CD14-positive monocyte (primary cell): ENCODE data around the gene MECR. TPM values are rescaled to one million over a fixed set of nuclear protein-coding genes. Genes with fewer than 3 reads are reported as not detected.

ENCODE experiments used
- DNase-seq, 3 donors: peaks; one replicate each; pipeline ENCODE4 v3.0.0-alpha.2; 2011 to 2022
- H2AFZ ChIP-seq: 2 replicates; pipeline ENCODE4 v1.6.0; 2012; ENCODE audit warnings: mild to moderate bottlenecking, low read depth, low read length, inconsistent platforms; ENCODE audit not compliant: insufficient read depth, poor library complexity, severe bottlenecking
- H3K27ac ChIP-seq, 2 donors: 1 replicate in 1 of 2; 2 replicates in 1 of 2; pipeline ENCODE4 v1.5.1; 2012 to 2013; ENCODE audit warnings: low read length in 2 of 2, control low read depth in 1 of 2, inconsistent platforms in 1 of 2, low read depth in 1 of 2, mild to moderate bottlenecking in 1 of 2
- H3K27me3 ChIP-seq, 2 donors: one replicate each; pipeline versions ENCODE4 v1.6.0 to v1.6.1; 2011 to 2013; ENCODE audit warnings: low read length in 2 of 2; ENCODE audit not compliant: control insufficient read depth in 2 of 2, insufficient read depth in 2 of 2
- H3K36me3 ChIP-seq, 2 donors: replicated peaks in 1 of 2; 1 replicate in 1 of 2; 2 replicates in 1 of 2; pipeline versions ENCODE4 v1.5.1 to v1.6.1; 2012 to 2013; ENCODE audit warnings: low read length in 2 of 2, control low read depth in 1 of 2, inconsistent platforms in 1 of 2, mild to moderate bottlenecking in 1 of 2; ENCODE audit not compliant: insufficient read depth in 2 of 2, control insufficient read depth in 1 of 2
- H3K4me1 ChIP-seq, 2 donors: 1 replicate in 1 of 2; 2 replicates in 1 of 2; pipeline versions ENCODE4 v1.5.1 to v1.6.1; 2012 to 2013; ENCODE audit warnings: low read length in 2 of 2, control low read depth in 1 of 2, inconsistent platforms in 1 of 2, mild to moderate bottlenecking in 1 of 2, moderate library complexity in 1 of 2; ENCODE audit not compliant: insufficient read depth in 2 of 2, control insufficient read depth in 1 of 2
- H3K4me2 ChIP-seq: replicated peaks from 2 replicates; pipeline ENCODE3; 2012; ENCODE audit warnings: low read length, moderate library complexity, mild to moderate bottlenecking; ENCODE audit not compliant: poor library complexity, severe bottlenecking; ENCODE audit errors: extremely low read depth
- H3K4me3 ChIP-seq, 3 experiments: fragments of 200-600 bp in 1 of 3; sonication (generic) in 1 of 3; replicated peaks in 1 of 3; 1 replicate in 2 of 3; 2 replicates in 1 of 3; pipeline ENCODE4 v1.5.1; 2011 to 2013; ENCODE audit warnings: low read length in 3 of 3, mild to moderate bottlenecking in 3 of 3, control low read depth in 2 of 3, low read depth in 2 of 3, inconsistent platforms in 1 of 3, moderate library complexity in 1 of 3
- H3K79me2 ChIP-seq: 2 replicates; pipeline ENCODE4 v1.6.0; 2012; ENCODE audit warnings: mild to moderate bottlenecking, control low read depth, inconsistent platforms, low read length, moderate library complexity; ENCODE audit not compliant: insufficient read depth
- H3K9ac ChIP-seq: 2 replicates; pipeline ENCODE4 v1.6.0; 2017; ENCODE audit warnings: low read length, mild to moderate bottlenecking; ENCODE audit not compliant: insufficient read depth, poor library complexity, severe bottlenecking
- H3K9me3 ChIP-seq, 2 donors: replicated peaks in 1 of 2; 1 replicate in 1 of 2; 2 replicates in 1 of 2; pipeline versions ENCODE4 v1.5.1 to v1.6.1; 2012 to 2013; ENCODE audit warnings: low read length in 2 of 2, control low read depth in 1 of 2; ENCODE audit not compliant: control insufficient read depth in 1 of 2, insufficient read depth in 1 of 2
- H4K20me1 ChIP-seq: 2 replicates; pipeline ENCODE4 v1.6.0; 2012; ENCODE audit warnings: mild to moderate bottlenecking, low read length, control low read depth, moderate library complexity; ENCODE audit not compliant: insufficient read depth
- H3K27ac Mint-ChIP-seq, 7 donors: one replicate each; pipeline ENCODE4 v1.8.0; 2020; ENCODE audit warnings: mild to moderate bottlenecking in 7 of 7, mixed read lengths in 7 of 7, moderate library complexity in 6 of 7, inconsistent platforms in 2 of 7
- H3K27me3 Mint-ChIP-seq, 3 donors: one replicate each; pipeline ENCODE4 v1.8.0; 2021 to 2022; ENCODE audit warnings: low read depth in 3 of 3, mild to moderate bottlenecking in 3 of 3, mixed read lengths in 3 of 3, moderate library complexity in 3 of 3, inconsistent platforms in 1 of 3
- H3K36me3 Mint-ChIP-seq, 2 donors: one replicate each; pipeline ENCODE4 v1.8.0; 2020; ENCODE audit warnings: mixed read lengths in 2 of 2, inconsistent platforms in 1 of 2, mild to moderate bottlenecking in 1 of 2
- H3K4me1 Mint-ChIP-seq: one replicate; pipeline ENCODE4 v1.8.0; 2020; ENCODE audit warnings: mild to moderate bottlenecking, mixed read lengths
- H3K4me3 Mint-ChIP-seq, 2 donors: one replicate each; pipeline ENCODE4 v1.8.0; 2020; ENCODE audit warnings: mild to moderate bottlenecking in 2 of 2, mixed read lengths in 2 of 2, moderate library complexity in 1 of 2
- H3K9me3 Mint-ChIP-seq, 7 donors: one replicate each; pipeline ENCODE4 v1.8.0; 2020 to 2022; ENCODE audit warnings: mixed read lengths in 7 of 7, mild to moderate bottlenecking in 6 of 7, moderate library complexity in 6 of 7, inconsistent platforms in 2 of 7
- WGBS: methylation state at CpG from one replicate; pipeline ENCODE4 v1.1.5; 2013; ENCODE audit warnings: missing lambda C conversion rate; ENCODE audit not compliant: insufficient coverage; 5-methylcytosine and 5-hydroxymethylcytosine counted together
- intact Hi-C, 2 donors: fragments of 100-400 bp; cut with micrococcal nuclease; formaldehyde crosslinking; loops; one replicate each; pipeline versions ENCODE4 v1.15.0 to v1.15.1; 2023
- polyA plus RNA-seq, 3 donors: library from polyadenylated mRNA; depleted of rRNA in 1 of 3; unstranded in 2 of 3; stranded (reverse) in 1 of 3; fragments of 300-500 nt in 2 of 3; fragments of >200 nt in 1 of 3; fragmentation: Illumina TruSeq in 2 of 3; gene quantifications; 1 replicate in 2 of 3; 2 replicates in 1 of 3; pipeline ENCODE4 v1.2.3, GENCODE V29; 2012 to 2021
- TF ChIP-seq, protein P1 (sequence below): fragments of 200-600 bp; IDR thresholded peaks from one replicate; pipeline ENCODE4 v1.8.0; 2022; ENCODE audit warnings: antibody characterized with exemption, mild to moderate bottlenecking

MECR gene
- polyA plus RNA-seq, 3 donors = 6.3 to 8.5 (median 7.5) TPM

DNA sequence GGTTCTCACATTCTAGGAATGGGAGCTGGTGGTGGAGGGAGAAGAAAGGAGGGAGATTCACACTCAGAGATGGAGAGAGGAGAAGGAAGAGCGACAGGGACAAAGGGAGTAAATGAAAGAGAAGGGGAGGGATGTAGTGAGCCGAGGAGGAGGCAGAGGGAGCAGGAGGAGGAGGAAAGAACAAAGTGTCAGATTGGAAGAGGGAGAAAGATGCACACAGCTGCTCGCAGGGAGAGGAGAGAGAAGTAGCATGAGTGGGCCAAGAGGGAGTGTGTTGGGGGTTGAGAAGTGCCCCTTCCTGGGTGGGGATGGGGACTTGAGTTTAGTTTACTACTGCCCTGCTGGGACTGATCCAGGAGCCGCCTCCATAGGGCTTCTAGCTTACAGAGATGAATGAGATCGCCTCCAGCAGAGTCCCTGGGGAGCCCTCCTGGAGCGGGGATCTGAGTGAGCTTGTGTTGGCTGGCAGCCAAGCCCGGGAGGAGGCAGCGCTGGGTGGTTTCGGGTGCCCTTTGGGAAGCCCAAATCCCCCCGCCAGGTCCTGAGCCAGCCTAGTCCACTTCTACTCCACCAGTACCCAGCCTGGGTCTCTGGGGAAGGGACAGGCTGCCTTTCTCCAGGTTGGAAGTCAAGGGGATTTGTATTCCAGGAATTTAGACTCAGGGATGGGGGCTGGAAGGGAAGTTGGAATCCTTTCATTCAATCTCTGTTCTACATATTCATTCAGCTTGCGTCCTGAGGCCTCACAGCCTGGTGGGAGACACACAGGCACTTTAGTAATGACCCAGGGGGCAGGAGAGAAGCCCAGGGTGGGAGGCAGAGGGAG, 26.5 kb upstream of the MECR start:
- H3K36me3 Mint-ChIP-seq = peaks cover 3% of the 10 kb centered on the region in 2 donors
- Histone ChIP-seq H3K4me2 (no peak overlapping the region), H3K27ac (no peak overlapping the region), H3K9ac (no peak overlapping the region), H3K9me3 (peaks cover 0 to 11% of the 10 kb centered on the region in 2 donors), H3K4me3 (no peak overlapping the region), H4K20me1 (no peaks in the 10 kb centered on the region), H3K27me3 (peaks cover 28 to 50% of the 10 kb centered on the region in 2 donors), H3K36me3 (no peaks in the 10 kb centered on the region), H2AFZ (no peak overlapping the region), H3K79me2 (no peaks in the 10 kb centered on the region), H3K4me1 (peaks cover 9 to 11% of the 10 kb centered on the region in 2 donors)
- DNase-seq = no peak
- H3K27me3 Mint-ChIP-seq = peaks cover 47 to 57% (median 51%) of the 10 kb centered on the region in 3 donors
- H3K4me1 Mint-ChIP-seq = peaks cover 9% of the 10 kb centered on the region
- TF ChIP-seq, protein P1, sequence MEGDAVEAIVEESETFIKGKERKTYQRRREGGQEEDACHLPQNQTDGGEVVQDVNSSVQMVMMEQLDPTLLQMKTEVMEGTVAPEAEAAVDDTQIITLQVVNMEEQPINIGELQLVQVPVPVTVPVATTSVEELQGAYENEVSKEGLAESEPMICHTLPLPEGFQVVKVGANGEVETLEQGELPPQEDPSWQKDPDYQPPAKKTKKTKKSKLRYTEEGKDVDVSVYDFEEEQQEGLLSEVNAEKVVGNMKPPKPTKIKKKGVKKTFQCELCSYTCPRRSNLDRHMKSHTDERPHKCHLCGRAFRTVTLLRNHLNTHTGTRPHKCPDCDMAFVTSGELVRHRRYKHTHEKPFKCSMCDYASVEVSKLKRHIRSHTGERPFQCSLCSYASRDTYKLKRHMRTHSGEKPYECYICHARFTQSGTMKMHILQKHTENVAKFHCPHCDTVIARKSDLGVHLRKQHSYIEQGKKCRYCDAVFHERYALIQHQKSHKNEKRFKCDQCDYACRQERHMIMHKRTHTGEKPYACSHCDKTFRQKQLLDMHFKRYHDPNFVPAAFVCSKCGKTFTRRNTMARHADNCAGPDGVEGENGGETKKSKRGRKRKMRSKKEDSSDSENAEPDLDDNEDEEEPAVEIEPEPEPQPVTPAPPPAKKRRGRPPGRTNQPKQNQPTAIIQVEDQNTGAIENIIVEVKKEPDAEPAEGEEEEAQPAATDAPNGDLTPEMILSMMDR = no peak
- intact Hi-C loops = no loop called here
- peaks cover 0 to 7% (median 2%) of the 10 kb centered on the region in 7 donors for H3K9me3 Mint-ChIP-seq
- peak overlapping the region in 1 of 7 donors; percentile 2 for H3K27ac Mint-ChIP-seq
- no peak overlapping the region for H3K4me3 Mint-ChIP-seq
- WGBS = 68% methylated on average over 7 of the region's 11 CpGs

DNA sequence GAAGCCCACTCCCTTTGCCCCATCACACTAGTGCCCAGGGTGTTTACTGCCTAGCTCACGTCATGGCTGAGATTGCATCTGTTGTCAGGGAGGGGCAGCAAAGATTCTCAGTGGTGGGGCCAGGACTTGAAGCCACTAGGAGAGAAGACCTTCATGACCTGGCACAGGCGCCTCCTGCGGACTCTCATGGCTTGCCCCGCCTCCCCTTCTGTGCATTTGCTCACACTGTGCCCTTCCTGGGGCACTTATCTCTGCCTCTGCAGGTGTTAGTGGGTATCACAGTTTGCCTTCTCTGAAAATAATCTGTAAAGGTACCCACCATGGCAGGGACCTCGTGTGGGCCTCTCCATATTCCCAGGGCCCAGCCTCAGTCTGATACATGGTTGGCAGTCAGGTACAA, 25.7 kb upstream of the MECR start:
- H3K9me3 ChIP-seq = peaks cover 0 to 11% of the 10 kb centered on the region in 2 donors
- Mint-ChIP-seq H3K36me3 (peaks cover 3% of the 10 kb centered on the region in 2 donors), H3K4me1 (peaks cover 9% of the 10 kb centered on the region), H3K27ac (no peak overlapping the region), H3K4me3 (no peak overlapping the region), H3K9me3 (peaks cover 0 to 7% (median 2%) of the 10 kb centered on the region in 7 donors), H3K27me3 (peaks cover 45 to 50% (median 48%) of the 10 kb centered on the region in 3 donors)
- H3K4me3 ChIP-seq = no peak overlapping the region
- no peak overlapping the region for H3K27ac ChIP-seq
- TF ChIP-seq, protein P1 = no peak
- H3K36me3 ChIP-seq = no peaks in the 10 kb centered on the region
- no peak overlapping the region for H3K9ac ChIP-seq
- no peaks in the 10 kb centered on the region for H3K79me2 ChIP-seq
- 87% methylated on average over 3 of the region's 5 CpGs for WGBS
- H3K27me3 ChIP-seq = peaks cover 23 to 43% of the 10 kb centered on the region in 2 donors
- H4K20me1 ChIP-seq = no peaks in the 10 kb centered on the region
- no peak overlapping the region for H3K4me2 ChIP-seq
- no peak for DNase-seq
- peaks cover 9 to 11% of the 10 kb centered on the region in 2 donors for H3K4me1 ChIP-seq
- intact Hi-C loops = no loop called here
- H2AFZ ChIP-seq = no peak overlapping the region
